Measurements from ENCODE around the gene FKBP8.
A peak's percentile ranks its signal among the peaks of the same experiment; 100 is the strongest.
"Not testable (repeated sequence)": the region's sequence is repeated elsewhere in the genome, so short reads cannot be mapped to it uniquely, and the experiment has no call there.

The FKBP8 gene

GRCh38 chr19:18526316-18526715 lies 17.1 kb downstream of the FKBP8 start:
- no peak for TF ChIP-seq JUND (IDR thresholded peaks at IDR 0.05; ENCODE audit: low read depth)
- no peak for DNase-seq (ENCODE audit: low read depth in 1 of 2, low spot score in 1 of 2)

GRCh38 chr19:18523841-18524240 lies 19.5 kb downstream of the FKBP8 start:
- in situ Hi-C loops (cut with HindIII; ENCODE audit: low pct_unique_long_range_greater_than_20kb, low sequenced_read_pairs): no loop called here
- no peak for TF ChIP-seq JUND (IDR thresholded peaks at IDR 0.05; ENCODE audit: low read depth)
- peak in 1 of 2 experiments; percentile 28 for DNase-seq (ENCODE audit: low read depth in 1 of 2, low spot score in 1 of 2)

More at GRCh38 chr19:18526316-18526715, 17.1 kb downstream of the FKBP8 start:
- in situ Hi-C loops (cut with HindIII; ENCODE audit: low pct_unique_long_range_greater_than_20kb, low sequenced_read_pairs): no loop called here

- DNase-seq (ENCODE audit: low read depth in 1 of 2, low spot score in 1 of 2); in situ Hi-C loops (cut with HindIII; ENCODE audit: low pct_unique_long_range_greater_than_20kb, low sequenced_read_pairs): not testable (repeated sequence)
Observed at GRCh38 chr19:18522862-18523440, 20.4 kb downstream of the FKBP8 start.

DNA sequence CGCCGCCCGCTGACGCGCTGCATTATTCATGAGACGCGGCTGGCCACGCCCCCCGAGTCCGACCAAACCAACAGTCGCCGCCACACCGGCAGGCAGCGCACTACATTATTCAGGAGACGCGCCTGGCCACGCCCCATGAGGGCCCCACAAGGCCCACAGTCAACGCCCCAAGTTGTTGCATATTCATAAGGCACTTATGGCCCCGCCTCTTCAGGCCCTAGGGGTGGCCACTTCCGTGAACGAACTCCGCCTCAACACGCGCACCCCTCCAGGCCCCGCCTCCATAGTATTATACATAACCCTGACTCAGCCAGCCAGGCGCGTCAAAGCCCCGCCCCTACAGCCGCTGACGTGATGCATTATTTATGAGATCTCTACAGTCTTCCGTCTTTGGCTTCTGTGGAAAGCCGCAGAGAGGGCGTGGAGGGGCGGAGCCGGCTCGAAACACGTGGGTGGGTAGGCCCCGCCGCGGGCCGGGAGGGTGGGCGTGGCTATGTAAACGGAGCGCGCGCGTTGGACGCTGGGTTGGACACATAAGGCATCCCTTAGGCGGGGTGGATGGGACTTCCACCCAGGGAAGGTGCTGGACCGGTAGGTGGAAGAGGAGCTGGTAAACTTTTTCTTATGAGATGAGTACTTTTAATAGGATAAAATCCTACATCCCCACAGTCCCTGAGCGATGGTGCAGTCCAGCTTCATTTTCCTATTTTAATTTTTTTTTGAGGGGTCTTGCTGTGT lies 21.1 kb downstream of the FKBP8 start:
- no peak for TF ChIP-seq JUND (IDR thresholded peaks at IDR 0.05; ENCODE audit: low read depth)
- in situ Hi-C loops (cut with HindIII; ENCODE audit: low pct_unique_long_range_greater_than_20kb, low sequenced_read_pairs): no loop called here
- DNase-seq (ENCODE audit: low read depth in 1 of 2, low spot score in 1 of 2): peak; percentile 87 to 99

DNA sequence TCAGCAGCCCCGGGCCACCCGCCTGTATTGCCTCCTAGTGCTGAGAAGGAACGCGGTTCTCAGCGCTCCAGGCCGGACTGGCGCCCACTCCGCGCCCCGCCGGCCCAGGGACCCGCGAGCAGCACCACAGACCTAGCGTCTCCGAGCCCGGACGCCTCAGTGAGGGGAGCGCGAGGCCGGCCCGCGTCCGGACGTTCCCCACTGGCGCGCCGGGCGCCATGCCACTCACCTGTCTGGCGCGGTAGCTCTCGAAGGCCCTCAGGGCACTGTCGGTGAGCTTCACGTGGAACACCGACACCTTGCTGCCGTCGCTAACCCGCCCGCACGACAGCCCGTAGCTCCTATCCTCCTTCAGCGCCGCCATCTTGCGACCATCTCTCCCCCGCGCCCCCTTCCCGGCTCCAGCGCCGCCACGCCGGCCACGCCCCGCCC lies 21.7 kb downstream of the FKBP8 start, which contains the start of gene ELL:
Gene ELL, minus strand, starts transcription at position 379 of the 432 bp plus-strand sequence. Its CDS starts 15 bp downstream, at position 364.
- DNase-seq (ENCODE audit: low read depth in 1 of 2, low spot score in 1 of 2): no peak
- TF ChIP-seq JUND (IDR thresholded peaks at IDR 0.05; ENCODE audit: low read depth): no peak
- in situ Hi-C loops (cut with HindIII; ENCODE audit: low pct_unique_long_range_greater_than_20kb, low sequenced_read_pairs): no loop called here

DNA sequence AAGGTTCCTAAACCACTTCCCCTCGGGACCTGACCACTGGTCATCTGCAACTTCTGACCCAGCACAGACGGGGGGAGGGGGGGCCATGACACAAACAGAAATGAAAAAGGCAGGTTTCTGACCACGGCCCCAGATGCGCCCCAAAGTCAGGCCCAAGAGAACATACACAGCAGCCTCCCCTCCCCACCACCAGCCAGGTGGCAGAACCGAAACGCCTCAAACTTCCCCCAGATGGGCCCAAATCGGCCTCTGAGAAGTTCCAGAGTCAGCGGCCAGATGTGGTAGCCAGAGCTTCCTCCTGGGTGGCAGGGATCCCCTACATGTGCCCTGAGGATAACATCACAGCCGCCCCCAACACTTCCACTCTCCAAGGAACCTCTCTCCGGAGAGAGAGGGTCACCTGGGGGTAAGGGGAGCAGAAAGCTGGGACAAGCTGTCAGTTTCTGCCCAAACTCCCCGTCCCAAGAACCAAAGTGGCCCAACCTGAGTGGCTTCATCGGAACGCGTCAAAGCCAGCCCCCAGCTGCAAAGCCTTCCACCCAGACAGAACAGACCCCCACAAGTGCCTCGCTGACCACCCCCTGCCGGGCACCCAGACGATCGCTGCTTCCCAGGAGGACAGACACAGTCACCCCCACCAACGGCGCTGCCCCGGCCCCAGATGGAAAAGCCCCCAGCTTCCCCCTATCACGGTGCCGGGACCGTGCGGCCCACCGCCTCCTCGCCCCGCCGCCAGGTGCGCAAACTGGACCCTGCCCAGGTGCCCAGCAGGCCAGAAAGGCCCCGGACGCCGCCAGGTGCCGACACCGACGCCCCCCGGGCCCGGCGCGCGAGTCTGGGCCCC lies 22.3 kb downstream of the FKBP8 start:
- in situ Hi-C loops (cut with HindIII; ENCODE audit: low pct_unique_long_range_greater_than_20kb, low sequenced_read_pairs): no loop called here
- DNase-seq (ENCODE audit: low read depth in 1 of 2, low spot score in 1 of 2): no peak
- no peak for TF ChIP-seq JUND (IDR thresholded peaks at IDR 0.05; ENCODE audit: low read depth)

- peak in 1 of 2 experiments; percentile 83 for DNase-seq (ENCODE audit: low read depth in 1 of 2, low spot score in 1 of 2)
- TF ChIP-seq JUND (IDR thresholded peaks at IDR 0.05; ENCODE audit: low read depth): no peak
- in situ Hi-C loops (cut with HindIII; ENCODE audit: low pct_unique_long_range_greater_than_20kb, low sequenced_read_pairs): no loop called here
Observed at GRCh38 chr19:18519962-18520847, 23.2 kb downstream of the FKBP8 start.

DNA sequence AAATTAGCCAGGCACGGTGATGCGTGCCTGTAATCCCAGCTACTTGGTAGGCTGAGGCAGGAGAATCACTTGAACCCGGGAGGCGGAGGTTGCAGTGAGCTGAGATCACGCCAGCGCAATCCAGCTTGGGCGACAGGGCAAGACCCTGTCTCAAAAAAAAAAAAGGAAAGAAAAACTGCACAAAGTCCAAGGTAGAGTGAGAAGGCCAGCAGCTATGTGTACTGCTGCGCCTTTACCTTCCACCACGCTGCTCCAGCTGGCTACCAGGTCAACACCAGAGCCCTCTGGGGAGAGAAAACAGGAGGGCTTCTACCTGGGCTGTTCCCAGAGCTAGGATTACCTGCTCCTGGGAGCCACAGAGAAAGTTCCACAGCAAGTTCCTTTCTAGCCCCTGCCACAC lies 24.7 kb downstream of the FKBP8 start:
- DNase-seq (ENCODE audit: low read depth in 1 of 2, low spot score in 1 of 2): no peak
- in situ Hi-C loops (cut with HindIII; ENCODE audit: low pct_unique_long_range_greater_than_20kb, low sequenced_read_pairs): no loop called here
- TF ChIP-seq JUND (IDR thresholded peaks at IDR 0.05; ENCODE audit: low read depth): no peak

DNA sequence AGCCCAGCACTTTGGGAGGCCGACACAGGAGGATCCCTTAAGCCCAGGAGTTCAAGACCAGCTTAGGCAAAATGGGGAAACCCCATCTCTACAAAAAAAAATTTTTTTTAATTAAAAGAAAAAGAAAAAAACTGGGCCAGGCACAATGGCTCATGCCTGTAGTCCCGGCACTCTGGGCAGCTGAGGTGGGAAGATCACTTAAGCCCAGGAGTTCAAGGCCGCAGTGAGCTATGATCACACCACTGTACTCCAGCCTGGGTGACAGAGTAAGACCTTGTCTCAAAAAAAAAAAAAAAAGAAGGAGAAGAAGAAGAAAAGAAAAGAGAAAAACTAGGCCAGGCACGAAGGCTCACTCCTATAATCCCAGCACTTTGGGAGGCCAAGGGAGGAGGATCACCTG lies 25.8 kb downstream of the FKBP8 start:
- no peak for TF ChIP-seq JUND (IDR thresholded peaks at IDR 0.05; ENCODE audit: low read depth)
- in situ Hi-C loops (cut with HindIII; ENCODE audit: low pct_unique_long_range_greater_than_20kb, low sequenced_read_pairs): no loop called here
- DNase-seq (ENCODE audit: low read depth in 1 of 2, low spot score in 1 of 2): no peak

- in situ Hi-C loops (cut with HindIII; ENCODE audit: low pct_unique_long_range_greater_than_20kb, low sequenced_read_pairs): no loop called here
- no peak for TF ChIP-seq JUND (IDR thresholded peaks at IDR 0.05; ENCODE audit: low read depth)
Observed at GRCh38 chr19:18515959-18516358, 27.4 kb downstream of the FKBP8 start.

GRCh38 chr19:18514800-18515682 lies 28.3 kb downstream of the FKBP8 start:
- in situ Hi-C loops (cut with HindIII; ENCODE audit: low pct_unique_long_range_greater_than_20kb, low sequenced_read_pairs): no loop called here
- no peak for TF ChIP-seq JUND (IDR thresholded peaks at IDR 0.05; ENCODE audit: low read depth)
- no peak for DNase-seq (ENCODE audit: low read depth in 1 of 2, low spot score in 1 of 2)

More at GRCh38 chr19:18515959-18516358, 27.4 kb downstream of the FKBP8 start:
- no peak for DNase-seq (ENCODE audit: low read depth in 1 of 2, low spot score in 1 of 2)

Measured in T47D (cell line).